ENCODE results near the gene PARD3B. TPM values are rescaled to one million over a fixed set of nuclear protein-coding genes. Genes with fewer than 3 reads are reported as not detected.

PARD3B gene
- total RNA-seq, 1 experiment from 2014 or later, result 2.0 TPM

- intact Hi-C loops (cut with micrococcal nuclease), result no loop called here
- ChIA-PET RAD21 (ENCODE audit: low non-redundant PET in 1 of 2, low total read pairs in 2 of 2, uncharacterized antibody in 2 of 2, unreplicated experiment in 2 of 2) (no interaction called here), POLR2A (no interaction called here), CTCF (no interaction called here)
- ATAC-seq (no peak), DNase-seq (ENCODE audit: low read depth, low spot score) (no peak)
- no peaks in the 10 kb centered on the region for H3K4me1 ChIP-seq (ENCODE audit: control insufficient read depth in 1 of 2, insufficient read depth in 2 of 2, low read length in 2 of 2)
- H3K27ac ChIP-seq (ENCODE audit: low read depth, low read length), result no peak overlapping the region
- TF ChIP-seq CBX3 (IDR thresholded peaks at IDR 0.05; ENCODE audit: low read depth), result no peak
- no peak for TF ChIP-seq FOSL1 (IDR thresholded peaks at IDR 0.05; ENCODE audit: low read depth)
- no peak for TF ChIP-seq RAD21 (IDR thresholded peaks at IDR 0.05; ENCODE audit: low read depth)
- TF ChIP-seq POLR2AphosphoS5 (IDR thresholded peaks at IDR 0.05; ENCODE audit: low read depth, low read length), result no peak
- TF ChIP-seq, protein P1, sequence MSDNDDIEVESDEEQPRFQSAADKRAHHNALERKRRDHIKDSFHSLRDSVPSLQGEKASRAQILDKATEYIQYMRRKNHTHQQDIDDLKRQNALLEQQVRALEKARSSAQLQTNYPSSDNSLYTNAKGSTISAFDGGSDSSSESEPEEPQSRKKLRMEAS (IDR thresholded peaks at IDR 0.05), result no peak
- TF ChIP-seq ELF1 (IDR thresholded peaks at IDR 0.05; ENCODE audit: borderline replicate concordance, low read depth), result no peak
- no peak for TF ChIP-seq ATF3 (IDR thresholded peaks at IDR 0.05)
- TF ChIP-seq, protein P2, sequence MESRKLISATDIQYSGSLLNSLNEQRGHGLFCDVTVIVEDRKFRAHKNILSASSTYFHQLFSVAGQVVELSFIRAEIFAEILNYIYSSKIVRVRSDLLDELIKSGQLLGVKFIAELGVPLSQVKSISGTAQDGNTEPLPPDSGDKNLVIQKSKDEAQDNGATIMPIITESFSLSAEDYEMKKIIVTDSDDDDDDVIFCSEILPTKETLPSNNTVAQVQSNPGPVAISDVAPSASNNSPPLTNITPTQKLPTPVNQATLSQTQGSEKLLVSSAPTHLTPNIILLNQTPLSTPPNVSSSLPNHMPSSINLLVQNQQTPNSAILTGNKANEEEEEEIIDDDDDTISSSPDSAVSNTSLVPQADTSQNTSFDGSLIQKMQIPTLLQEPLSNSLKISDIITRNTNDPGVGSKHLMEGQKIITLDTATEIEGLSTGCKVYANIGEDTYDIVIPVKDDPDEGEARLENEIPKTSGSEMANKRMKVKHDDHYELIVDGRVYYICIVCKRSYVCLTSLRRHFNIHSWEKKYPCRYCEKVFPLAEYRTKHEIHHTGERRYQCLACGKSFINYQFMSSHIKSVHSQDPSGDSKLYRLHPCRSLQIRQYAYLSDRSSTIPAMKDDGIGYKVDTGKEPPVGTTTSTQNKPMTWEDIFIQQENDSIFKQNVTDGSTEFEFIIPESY (IDR thresholded peaks at IDR 0.05; ENCODE audit: extremely low read depth, insufficient replicate concordance, low read length), result no peak
- no peak for TF ChIP-seq JUND (IDR thresholded peaks at IDR 0.05)
- no peak for TF ChIP-seq TCF7L2 (IDR thresholded peaks at IDR 0.05; ENCODE audit: borderline replicate concordance, extremely low read depth, insufficient read depth, insufficient read length)
- TF ChIP-seq ZFX (IDR thresholded peaks at IDR 0.05), result no peak
- TF ChIP-seq SIN3A (IDR thresholded peaks at IDR 0.05; ENCODE audit: low read depth), result no peak
- H3K36me3 ChIP-seq (ENCODE audit: control insufficient read depth in 1 of 2, insufficient read depth in 2 of 2, low read length in 2 of 2), result no peaks in the 10 kb centered on the region
- BruUV-seq (replicated peaks), result no TSS peak
- no peaks in the 10 kb centered on the region for H3K79me2 ChIP-seq (ENCODE audit: insufficient read depth, low read length)
- no peaks in the 10 kb centered on the region for H3K27me3 ChIP-seq (ENCODE audit: insufficient read depth, low read length)
- H3K9me3 ChIP-seq (ENCODE audit: control insufficient read depth in 1 of 2, insufficient read depth in 1 of 2, low read depth in 1 of 2, low read length in 2 of 2), result no peaks in the 10 kb centered on the region
- no peak overlapping the region for H3K4me3 ChIP-seq (replicated peaks in 1 of 2; ENCODE audit: low read depth in 1 of 2, low read length in 2 of 2)
- H2AFZ ChIP-seq (ENCODE audit: low read depth, low read length, poor library complexity, severe bottlenecking), result no peak overlapping the region
- no peak overlapping the region for H3K4me2 ChIP-seq (ENCODE audit: low read length)
- H4K20me1 ChIP-seq (ENCODE audit: insufficient read depth), result no peaks in the 10 kb centered on the region
- no peak overlapping the region for H3K9ac ChIP-seq (ENCODE audit: low read length)
- H3K9me2 ChIP-seq (ENCODE audit: insufficient read depth), result no peaks in the 10 kb centered on the region
Measured at GRCh38 chr2:204966245-204966644, 421.0 kb downstream of the PARD3B start.
